ENCODE results near the gene CYB5D1. TPM values are rescaled to one million over a fixed set of nuclear protein-coding genes. Genes with fewer than 3 reads are reported as not detected.

Gene CYB5D1
- total RNA-seq, 4 donors from 2014 or later = 3.8 to 9.3 (median 7.5) TPM

Small RNA genes lying within 50 kb of the gene (small RNA-seq; reads per million reads assigned to genes)
- gene SCARNA21 = 1.9 to 126 (median 29.8) reads per million in 4 donors

Other genes with a start within 250 kb of the CYB5D1 start
- gene FXR2, start 243.1 kb upstream of the CYB5D1 start, total RNA-seq = 10 to 100 TPM; 17.2 to 24.0 (median 20.6) TPM
- 10 to 100 TPM; 20.5 to 55.9 (median 31.3) TPM for gene SAT2, start 230.2 kb upstream of the CYB5D1 start, total RNA-seq
- gene SHBG, start 227.9 kb upstream of the CYB5D1 start, total RNA-seq = not detected
- 1 to 10 TPM in 1 of 4 donors, under 1 TPM in 2, not detected in 1; 0.09 to 1.5 (median 0.21) TPM for gene ATP1B2, start 207.1 kb upstream of the CYB5D1 start, total RNA-seq
- gene TP53, start 170.5 kb upstream of the CYB5D1 start, total RNA-seq = 10 to 100 TPM; 26.6 to 35.1 (median 33.9) TPM
- gene WRAP53, start 169.5 kb upstream of the CYB5D1 start, total RNA-seq = 1 to 10 TPM; 3.5 to 6.0 (median 3.8) TPM
- 1 to 10 TPM in 3 of 4 donors, under 1 TPM in 1; 0.70 to 2.7 (median 1.9) TPM for gene EFNB3, start 152.8 kb upstream of the CYB5D1 start, total RNA-seq
- under 1 TPM in 3 of 4 donors, not detected in 1; under 0.01 to 0.04 (median 0.03) TPM for gene DNAH2, start 140.3 kb upstream of the CYB5D1 start, total RNA-seq
- gene KDM6B, start 23.8 kb upstream of the CYB5D1 start, total RNA-seq = 10 to 100 TPM in 1 of 4 donors, 1 to 10 TPM in 3; 6.7 to 14.6 (median 7.5) TPM
- 1 to 10 TPM in 3 of 4 donors, not detected in 1; 1.5 to 3.8 (median 1.6) TPM for gene TMEM88, start 2.9 kb upstream of the CYB5D1 start, total RNA-seq
- gene NAA38, start 444 bp upstream of the CYB5D1 start, total RNA-seq = 10 to 100 TPM; 45.2 to 80.1 (median 74.8) TPM
- 10 to 100 TPM; 57.7 to 93.5 (median 73.0) TPM for gene CHD3, start 30.8 kb downstream of the CYB5D1 start, total RNA-seq
- gene RNF227, start 58.3 kb downstream of the CYB5D1 start, total RNA-seq = 1 to 10 TPM in 3 of 4 donors, under 1 TPM in 1; 0.94 to 8.6 (median 5.7) TPM
- gene KCNAB3, start 71.9 kb downstream of the CYB5D1 start, total RNA-seq = 1 to 10 TPM in 1 of 4 donors, under 1 TPM in 1, not detected in 2; 0.95 to 1.1 TPM
- gene TRAPPC1, start 73.9 kb downstream of the CYB5D1 start, total RNA-seq = 10 to 100 TPM; 31.3 to 71.1 (median 40.3) TPM
- gene CNTROB, start 74.2 kb downstream of the CYB5D1 start, total RNA-seq = 10 to 100 TPM; 12.4 to 21.4 (median 13.5) TPM
- not detected for gene GUCY2D, start 144.6 kb downstream of the CYB5D1 start, total RNA-seq
- gene ALOX15B, start 181.1 kb downstream of the CYB5D1 start, total RNA-seq = 100 to 1,000 TPM in 1 of 4 donors, 10 to 100 TPM in 3; 24.0 to 104 (median 50.5) TPM
- 10 to 100 TPM in 2 of 4 donors, 1 to 10 TPM in 1, under 1 TPM in 1; 0.76 to 34.6 (median 10.8) TPM for gene ALOX12B, start 229.7 kb downstream of the CYB5D1 start, total RNA-seq